Activated T-cell treated with anti-CD3 and anti-CD28 coated beads, Interleukin-2, amount 50 U/mL, for 72 hours (primary cell): ENCODE results near the gene ITGB3BP. TPM values are rescaled to one million over a fixed set of nuclear protein-coding genes. Genes with fewer than 3 reads are reported as not detected.

Experiments
- ATAC-seq, 2 donors: fragments of 150-1000 bp; cut with Tn5 transposase; replicated peaks in 1 of 2; 2 replicates each; pipeline ENCODE4 v1.10.0; 2021; ENCODE audit warnings: moderate library complexity in 2 of 2, mild to moderate bottlenecking in 1 of 2
- DNase-seq, 2 donors: peaks; one replicate each; pipeline ENCODE4 v3.0.0; 2021 to 2022; ENCODE audit warnings: mixed read lengths in 1 of 2
- H3K27ac Mint-ChIP-seq: one replicate; pipeline ENCODE4 v1.8.0; 2022; ENCODE audit warnings: mild to moderate bottlenecking, moderate library complexity, mixed read lengths
- H3K27me3 Mint-ChIP-seq: one replicate; pipeline ENCODE4 v1.8.0; 2022; ENCODE audit warnings: low read depth, mixed read lengths
- H3K36me3 Mint-ChIP-seq, 2 donors: one replicate each; pipeline ENCODE4 v1.8.0; 2022; ENCODE audit warnings: mixed read lengths in 2 of 2, mild to moderate bottlenecking in 1 of 2; ENCODE audit not compliant: insufficient read depth in 2 of 2
- H3K4me1 Mint-ChIP-seq: one replicate; pipeline ENCODE4 v1.8.0; 2022; ENCODE audit warnings: low read depth, mixed read lengths
- H3K4me3 Mint-ChIP-seq, 2 donors: one replicate each; pipeline ENCODE4 v1.8.0; 2022; ENCODE audit warnings: mild to moderate bottlenecking in 2 of 2, mixed read lengths in 2 of 2, moderate library complexity in 2 of 2
- H3K9me3 Mint-ChIP-seq, 2 donors: one replicate each; pipeline ENCODE4 v1.8.0; 2022; ENCODE audit warnings: mixed read lengths in 2 of 2
- total RNA-seq, 2 donors: library from RNA; stranded (reverse); gene quantifications; one replicate each; pipeline ENCODE4 v1.2.3, GENCODE V29; 2022

The ITGB3BP gene
- total RNA-seq, 2 donors from 2014 or later = 70.0 to 86.5 TPM

DNA sequence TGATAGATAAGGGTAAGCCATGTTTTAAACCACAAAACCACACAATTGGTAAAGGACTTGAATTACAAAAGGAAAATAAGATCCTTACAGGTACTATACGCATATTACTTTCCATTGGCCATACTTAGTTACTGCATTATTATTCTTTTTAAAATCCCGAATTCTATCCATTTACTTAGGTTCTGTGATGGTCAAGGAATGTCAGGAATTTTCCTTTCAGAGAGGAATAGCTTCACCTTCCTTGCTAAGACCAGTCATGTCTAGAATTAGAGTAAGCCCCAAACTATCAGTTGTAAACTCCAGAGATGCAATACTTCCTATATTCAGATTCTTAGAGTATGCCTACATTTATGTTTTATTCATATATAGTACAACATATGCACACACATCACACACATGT lies 14.0 kb upstream of the ITGB3BP start:
- Mint-ChIP-seq H3K27ac (no peak overlapping the region), H3K27me3 (no peaks in the 10 kb centered on the region), H3K36me3 (peaks cover 0 to 2% of the 10 kb centered on the region in 2 donors), H3K9me3 (no peaks in the 10 kb centered on the region), H3K4me1 (no peaks in the 10 kb centered on the region), H3K4me3 (no peak overlapping the region)
- ATAC-seq = no peak
- DNase-seq = no peak

DNA sequence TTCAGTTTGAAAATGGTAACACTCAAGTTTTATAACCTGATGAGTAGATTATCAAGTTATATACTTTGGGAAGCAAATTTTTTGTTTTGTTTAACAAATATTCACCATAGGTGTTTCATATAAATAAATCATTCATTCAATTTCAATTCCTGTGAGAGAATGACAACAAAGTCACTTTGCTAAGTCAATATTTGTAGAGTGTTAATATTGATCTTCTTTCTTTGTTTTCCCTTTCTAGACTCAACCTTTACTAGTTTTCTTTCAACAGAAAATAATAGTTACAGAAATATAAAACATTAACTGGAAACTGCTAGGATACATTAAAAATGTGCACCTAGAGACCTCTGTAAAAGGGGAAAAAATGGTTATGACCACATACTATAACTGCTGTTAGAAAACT lies 11.4 kb upstream of the ITGB3BP start:
- H3K27me3 Mint-ChIP-seq = no peaks in the 10 kb centered on the region
- H3K4me3 Mint-ChIP-seq = no peak overlapping the region
- DNase-seq (no peak), ATAC-seq (no peak)
- no peaks in the 10 kb centered on the region for H3K4me1 Mint-ChIP-seq
- no peak overlapping the region for H3K27ac Mint-ChIP-seq
- H3K9me3 Mint-ChIP-seq = no peaks in the 10 kb centered on the region
- peaks cover 0 to 2% of the 10 kb centered on the region in 2 donors for H3K36me3 Mint-ChIP-seq

DNA sequence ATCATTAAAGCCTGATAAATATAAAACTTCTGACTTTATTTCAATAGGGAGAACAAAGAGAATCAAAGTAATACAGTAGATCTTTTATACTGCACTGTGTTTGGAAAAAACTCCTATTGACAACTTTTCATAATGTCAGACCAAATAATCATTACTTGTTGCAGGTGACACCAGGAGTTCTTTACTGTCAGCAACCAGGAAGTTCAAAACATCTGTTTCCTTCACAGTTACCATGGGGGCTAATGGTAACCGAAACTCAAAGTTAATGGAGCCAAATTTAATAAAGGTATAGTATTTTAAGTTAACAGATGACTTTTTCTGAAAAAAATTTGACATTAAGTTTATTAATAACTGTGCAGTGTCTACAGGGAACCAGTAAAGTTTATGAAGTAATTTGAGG lies 10.9 kb upstream of the ITGB3BP start:
- Mint-ChIP-seq H3K36me3 (peaks cover 0 to 2% of the 10 kb centered on the region in 2 donors), H3K9me3 (no peaks in the 10 kb centered on the region), H3K27me3 (no peaks in the 10 kb centered on the region), H3K4me1 (no peaks in the 10 kb centered on the region), H3K4me3 (no peak overlapping the region), H3K27ac (no peak overlapping the region)
- DNase-seq (no peak), ATAC-seq (no peak)

DNA sequence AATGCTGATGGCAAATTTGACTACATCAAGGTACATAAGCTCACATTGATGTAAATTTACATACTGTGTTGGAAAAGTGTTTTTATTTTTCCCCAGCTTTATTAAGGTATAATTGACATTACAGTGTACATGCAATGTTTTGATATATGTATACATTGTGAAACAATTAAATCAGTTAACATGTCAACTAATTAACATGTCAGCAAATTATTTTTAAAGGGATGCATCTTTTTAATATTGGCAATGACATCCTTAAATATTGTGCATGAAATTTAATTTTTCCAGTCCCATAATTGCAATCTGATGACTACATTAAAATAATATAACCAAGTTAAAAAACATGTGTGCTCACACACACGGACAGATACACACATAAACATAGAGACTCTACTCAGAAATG lies 9.7 kb upstream of the ITGB3BP start:
- Mint-ChIP-seq H3K4me3 (no peak overlapping the region), H3K27ac (no peak overlapping the region), H3K9me3 (no peaks in the 10 kb centered on the region), H3K4me1 (no peaks in the 10 kb centered on the region), H3K36me3 (peaks cover 0 to 5% of the 10 kb centered on the region in 2 donors), H3K27me3 (no peaks in the 10 kb centered on the region)
- no peak for DNase-seq
- no peak for ATAC-seq

DNA sequence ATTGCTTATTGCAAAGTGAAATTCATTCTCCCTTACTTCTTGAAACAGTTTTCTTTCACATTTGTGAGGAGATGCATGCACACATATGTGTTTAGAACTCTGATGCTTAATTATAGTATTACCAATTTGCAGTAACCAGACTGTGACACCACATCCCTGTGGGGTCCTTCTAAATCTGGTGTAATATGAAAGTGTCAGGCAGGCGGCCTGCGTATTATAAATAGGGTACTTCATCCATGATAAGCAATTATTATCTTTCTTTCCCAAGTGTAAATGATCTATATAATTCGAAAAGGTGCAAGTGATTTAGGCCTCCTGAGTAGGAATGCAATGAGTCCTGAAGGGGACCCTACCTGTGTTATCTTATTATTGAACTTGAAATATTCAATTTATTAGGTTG lies 1.2 kb upstream of the ITGB3BP start:
- Mint-ChIP-seq H3K27ac (peak overlapping the region; percentile 100), H3K4me1 (peaks cover 34% of the 10 kb centered on the region), H3K9me3 (no peaks in the 10 kb centered on the region), H3K36me3 (peaks cover 2 to 8% of the 10 kb centered on the region in 2 donors), H3K4me3 (peak overlapping the region; percentile 94 to 100), H3K27me3 (no peaks in the 10 kb centered on the region)
- DNase-seq = no peak
- ATAC-seq = no peak

DNA sequence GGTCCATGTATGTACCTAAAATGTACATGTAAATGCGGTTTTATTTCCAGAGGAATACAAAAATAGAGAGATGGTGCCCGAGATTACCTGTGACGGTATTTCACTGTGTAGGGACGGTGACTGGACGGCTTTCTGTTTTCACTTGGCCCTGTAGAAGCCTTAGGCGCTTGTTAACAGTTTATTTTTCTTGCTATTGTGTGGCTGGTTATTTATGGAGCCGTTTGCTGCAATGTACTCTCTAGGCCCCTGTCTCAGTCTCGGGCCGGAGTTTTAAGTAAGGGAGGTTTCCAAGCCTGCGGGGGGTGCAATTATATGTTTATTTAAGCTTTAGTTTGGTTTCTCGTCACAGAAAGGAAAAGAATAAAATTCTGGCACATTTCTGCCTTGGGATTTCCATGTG lies 713 bp upstream of the ITGB3BP start:
- peak overlapping the region; percentile 100 for H3K27ac Mint-ChIP-seq
- no peaks in the 10 kb centered on the region for H3K27me3 Mint-ChIP-seq
- DNase-seq (peak in 1 of 2 donors; percentile 1), ATAC-seq (peak; percentile 18 to 26)
- H3K36me3 Mint-ChIP-seq = peaks cover 2 to 8% of the 10 kb centered on the region in 2 donors
- peak overlapping the region; percentile 94 to 100 for H3K4me3 Mint-ChIP-seq
- H3K4me1 Mint-ChIP-seq = peaks cover 34% of the 10 kb centered on the region
- no peaks in the 10 kb centered on the region for H3K9me3 Mint-ChIP-seq

DNA sequence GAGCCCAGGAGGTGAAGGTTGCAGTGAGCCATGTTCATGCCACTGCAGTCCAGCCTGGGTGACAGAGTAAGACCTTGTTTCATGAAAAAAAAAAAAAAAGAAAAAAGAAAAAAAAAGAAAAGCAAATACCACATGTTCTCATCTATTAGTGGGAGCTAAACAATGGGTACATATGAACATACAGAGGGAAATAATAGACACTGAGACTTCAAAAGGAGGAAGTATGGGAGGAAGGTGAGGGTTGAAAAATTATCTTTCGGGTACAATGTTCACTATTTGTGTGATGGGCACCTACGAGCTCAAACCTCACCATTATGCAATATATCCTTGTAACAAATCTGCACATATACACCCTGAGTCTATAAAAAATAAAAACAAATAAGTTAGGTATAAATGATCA lies 6.4 kb downstream of the ITGB3BP start:
- peaks cover 20% of the 10 kb centered on the region for H3K4me1 Mint-ChIP-seq
- H3K27ac Mint-ChIP-seq = no peak overlapping the region
- H3K27me3 Mint-ChIP-seq = no peaks in the 10 kb centered on the region
- peaks cover 3 to 4% of the 10 kb centered on the region in 2 donors for H3K36me3 Mint-ChIP-seq
- DNase-seq (no peak), ATAC-seq (no peak)
- no peak overlapping the region for H3K4me3 Mint-ChIP-seq
- H3K9me3 Mint-ChIP-seq = no peaks in the 10 kb centered on the region

DNA sequence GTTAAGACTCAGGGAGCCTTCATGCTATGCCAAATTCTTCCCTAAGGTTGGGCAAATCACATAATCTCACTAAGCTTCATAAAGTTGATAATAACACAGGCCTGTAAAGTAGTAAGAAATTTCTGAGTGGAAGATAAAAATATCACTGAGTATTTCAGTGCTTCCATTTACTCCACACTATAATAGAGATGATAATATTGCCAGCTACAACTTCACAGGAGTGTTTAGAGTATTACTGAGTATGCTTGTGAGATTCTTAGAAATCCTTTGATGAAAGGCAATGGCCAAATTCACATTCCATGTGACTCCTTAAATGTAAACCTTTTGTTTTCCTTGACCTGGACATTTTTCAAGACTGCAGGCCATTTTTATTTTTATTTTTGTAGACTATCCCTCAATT lies 10.4 kb downstream of the ITGB3BP start:
- ATAC-seq (no peak), DNase-seq (no peak)
- Mint-ChIP-seq H3K27ac (no peak overlapping the region), H3K9me3 (no peaks in the 10 kb centered on the region), H3K27me3 (no peaks in the 10 kb centered on the region), H3K36me3 (peaks cover 3 to 4% of the 10 kb centered on the region in 2 donors), H3K4me1 (no peaks in the 10 kb centered on the region), H3K4me3 (no peak overlapping the region)

DNA sequence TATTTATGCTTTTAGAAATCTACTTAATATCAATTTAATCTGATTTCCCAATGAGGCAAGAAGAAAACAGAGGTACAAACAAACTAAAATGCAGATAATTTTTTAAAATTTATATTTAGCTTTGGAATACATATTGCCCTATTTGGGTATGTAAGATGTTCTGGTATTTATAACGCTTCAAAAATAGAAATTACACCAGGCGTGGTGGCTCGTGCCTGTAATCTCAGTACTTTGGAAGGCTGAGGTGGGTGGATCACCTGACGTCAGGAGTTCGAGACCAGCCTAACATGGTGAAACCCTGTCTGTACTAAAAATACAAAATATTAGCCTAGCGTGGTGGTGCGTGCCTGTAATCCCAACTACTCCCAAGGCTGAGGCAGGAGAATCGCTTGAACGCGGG lies 13.3 kb downstream of the ITGB3BP start:
- DNase-seq = no peak
- Mint-ChIP-seq H3K36me3 (peaks cover 16 to 18% of the 10 kb centered on the region in 2 donors), H3K9me3 (no peaks in the 10 kb centered on the region), H3K4me1 (no peaks in the 10 kb centered on the region), H3K27ac (no peak overlapping the region), H3K4me3 (no peak overlapping the region), H3K27me3 (no peaks in the 10 kb centered on the region)
- no peak for ATAC-seq

DNA sequence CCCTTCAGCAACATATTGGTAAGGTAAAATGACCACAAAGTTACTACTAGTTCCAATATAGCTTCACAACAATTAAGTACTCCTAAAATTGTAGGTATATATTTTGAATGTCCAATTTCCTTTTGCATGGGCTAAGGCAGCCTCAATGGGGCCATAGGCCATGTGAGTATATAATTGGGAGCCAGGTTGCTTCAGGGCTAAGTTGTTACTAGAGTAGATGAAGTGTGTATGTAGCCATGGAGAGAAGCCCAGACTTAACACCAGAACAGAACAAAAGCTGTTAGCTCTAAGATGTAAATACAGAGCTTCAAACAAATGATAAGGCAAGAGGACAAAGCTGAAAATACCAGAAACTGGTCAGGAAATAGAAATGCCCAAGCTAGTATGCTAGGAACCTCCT lies 16.2 kb downstream of the ITGB3BP start:
- H3K4me1 Mint-ChIP-seq = no peaks in the 10 kb centered on the region
- H3K4me3 Mint-ChIP-seq = no peak overlapping the region
- H3K27me3 Mint-ChIP-seq = no peaks in the 10 kb centered on the region
- no peaks in the 10 kb centered on the region for H3K9me3 Mint-ChIP-seq
- H3K36me3 Mint-ChIP-seq = peaks cover 14 to 20% of the 10 kb centered on the region in 2 donors
- ATAC-seq (no peak), DNase-seq (no peak)
- H3K27ac Mint-ChIP-seq = no peak overlapping the region

DNA sequence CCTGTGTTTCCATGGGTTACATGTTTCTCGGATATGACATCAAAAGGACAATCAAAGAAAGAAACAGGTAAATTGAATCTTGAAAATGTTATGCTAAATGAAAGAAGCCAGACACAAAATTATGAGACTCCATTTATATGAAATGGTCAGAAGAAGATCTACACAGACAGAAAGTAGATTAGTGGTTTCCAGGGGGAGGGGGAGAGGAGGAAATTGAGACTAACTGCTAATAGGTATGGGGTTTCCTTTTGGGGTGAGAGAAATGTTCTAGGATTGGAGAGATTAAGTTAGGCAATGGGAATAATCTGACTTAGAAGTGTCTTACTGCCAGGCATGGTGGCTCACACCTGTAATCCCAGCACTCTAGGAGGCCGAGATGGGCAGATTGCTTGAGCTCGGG lies 21.8 kb downstream of the ITGB3BP start:
- H3K9me3 Mint-ChIP-seq = no peaks in the 10 kb centered on the region
- H3K36me3 Mint-ChIP-seq = peaks cover 11 to 20% of the 10 kb centered on the region in 2 donors
- no peaks in the 10 kb centered on the region for H3K27me3 Mint-ChIP-seq
- DNase-seq (no peak), ATAC-seq (no peak)
- no peaks in the 10 kb centered on the region for H3K4me1 Mint-ChIP-seq
- no peak overlapping the region for H3K4me3 Mint-ChIP-seq
- H3K27ac Mint-ChIP-seq = no peak overlapping the region

DNA sequence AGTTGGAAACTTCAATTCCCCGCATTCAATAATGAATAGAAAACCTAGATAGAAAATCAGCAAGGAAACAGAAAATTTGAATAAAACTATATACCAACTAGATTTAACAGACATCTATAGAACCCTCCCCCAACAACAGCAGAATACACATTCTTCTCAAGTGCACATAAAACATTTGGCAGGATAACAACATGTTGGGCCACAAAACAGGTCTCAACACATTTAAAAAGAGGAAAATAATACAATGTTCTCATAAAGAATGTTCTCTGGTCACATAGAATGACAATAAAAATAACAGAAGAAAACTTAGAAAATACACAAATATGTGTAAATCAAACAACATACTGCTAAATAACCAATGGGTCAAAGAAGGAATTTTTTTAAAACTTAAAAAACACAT lies 24.9 kb downstream of the ITGB3BP start:
- Mint-ChIP-seq H3K27ac (no peak overlapping the region), H3K9me3 (no peaks in the 10 kb centered on the region), H3K36me3 (peaks cover 3 to 6% of the 10 kb centered on the region in 2 donors), H3K27me3 (no peaks in the 10 kb centered on the region), H3K4me1 (no peaks in the 10 kb centered on the region), H3K4me3 (no peak overlapping the region)
- DNase-seq (no peak), ATAC-seq (no peak)

DNA sequence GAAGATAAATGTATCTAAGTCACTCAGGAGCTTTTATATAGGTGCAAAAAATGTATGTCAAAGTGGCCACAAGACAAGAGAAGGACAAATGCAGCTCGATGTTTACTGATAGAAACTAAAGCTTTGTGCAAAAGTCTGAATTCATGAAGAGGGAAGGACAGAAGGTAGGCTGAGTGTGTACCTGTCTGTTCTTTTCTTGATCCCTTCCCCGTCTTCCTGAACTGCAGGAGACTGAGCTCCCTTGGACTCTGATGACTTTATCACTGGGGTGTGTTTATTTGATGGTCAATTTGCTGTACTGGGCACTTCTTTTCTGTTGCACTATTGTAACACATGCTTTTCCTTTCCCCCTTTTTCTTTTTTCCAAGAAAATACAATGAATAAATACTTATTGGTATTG lies 25.4 kb downstream of the ITGB3BP start:
- DNase-seq (no peak), ATAC-seq (no peak)
- Mint-ChIP-seq H3K4me1 (peaks cover 2% of the 10 kb centered on the region), H3K27ac (no peak overlapping the region), H3K36me3 (peaks cover 3 to 6% of the 10 kb centered on the region in 2 donors), H3K9me3 (no peaks in the 10 kb centered on the region), H3K4me3 (no peak overlapping the region), H3K27me3 (no peaks in the 10 kb centered on the region)

DNA sequence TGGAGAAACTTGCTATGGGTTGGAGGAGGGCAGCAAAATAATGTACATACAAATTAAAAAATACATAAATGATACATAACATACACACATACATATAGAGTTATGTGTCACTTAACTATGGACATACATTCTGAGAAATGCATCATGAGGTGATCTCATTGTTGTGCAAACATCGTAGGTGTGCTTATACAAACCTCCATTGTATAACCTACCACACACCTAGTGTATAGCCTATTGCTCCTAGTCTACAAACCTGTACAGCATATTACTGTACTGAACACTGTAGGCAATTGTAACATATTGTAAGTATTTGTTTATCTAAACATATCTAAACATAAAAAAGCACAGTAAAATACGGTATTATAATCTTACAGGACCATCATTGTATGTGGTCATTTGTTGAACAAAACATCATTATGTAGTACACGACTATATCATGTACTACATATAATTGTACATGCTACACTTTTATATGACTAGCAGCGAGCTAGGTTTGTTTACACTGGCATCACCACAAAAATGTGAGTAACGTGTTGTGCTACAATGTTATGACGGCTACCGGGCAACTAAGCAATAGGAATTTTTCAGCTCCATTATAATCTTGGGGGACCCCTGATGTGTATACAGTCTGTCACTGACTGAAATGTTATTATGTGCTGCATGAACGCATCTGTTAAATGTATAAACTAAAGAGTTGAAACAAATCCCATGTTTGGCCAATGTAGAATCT lies 35.5 kb downstream of the ITGB3BP start:
- H3K27ac Mint-ChIP-seq = no peak overlapping the region
- H3K27me3 Mint-ChIP-seq = no peaks in the 10 kb centered on the region
- H3K4me3 Mint-ChIP-seq = no peak overlapping the region
- peaks cover 2% of the 10 kb centered on the region for H3K4me1 Mint-ChIP-seq
- no peaks in the 10 kb centered on the region for H3K9me3 Mint-ChIP-seq
- ATAC-seq (no peak), DNase-seq (no peak)
- H3K36me3 Mint-ChIP-seq = peaks cover 0 to 8% of the 10 kb centered on the region in 2 donors
